HG03025 (cell line): ENCODE results near the gene TMEM82.

ENCODE experiments used
- ATAC-seq: cut with Tn5 transposase; IDR thresholded peaks from one replicate; pipeline ENCODE4 v1.9.1; 2021; ENCODE audit warnings: mild to moderate bottlenecking, moderate library complexity; ENCODE audit not compliant: unreplicated experiment, low FRiP score

TMEM82 gene

DNA sequence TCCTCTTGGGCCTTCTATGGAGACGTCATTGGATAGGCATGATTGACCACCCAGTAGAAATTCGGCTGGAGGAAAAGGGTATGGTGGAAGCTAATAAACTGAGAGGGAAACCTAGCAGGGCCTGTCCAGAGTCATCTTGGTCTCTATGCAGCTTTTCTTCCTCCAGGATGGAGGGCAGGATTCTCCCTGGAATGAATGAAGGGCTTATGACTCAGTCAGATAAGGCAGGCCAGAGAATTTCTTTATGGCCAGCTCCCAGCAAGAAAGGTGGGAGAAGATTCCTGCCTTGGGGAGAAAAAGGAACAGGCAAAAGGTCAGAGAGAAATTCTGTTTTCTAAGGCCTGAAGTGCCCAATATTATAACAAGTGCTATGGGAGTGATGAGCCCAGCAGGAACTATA is 33.4 kb downstream of the TMEM82 start:
- ATAC-seq, result no peak

DNA sequence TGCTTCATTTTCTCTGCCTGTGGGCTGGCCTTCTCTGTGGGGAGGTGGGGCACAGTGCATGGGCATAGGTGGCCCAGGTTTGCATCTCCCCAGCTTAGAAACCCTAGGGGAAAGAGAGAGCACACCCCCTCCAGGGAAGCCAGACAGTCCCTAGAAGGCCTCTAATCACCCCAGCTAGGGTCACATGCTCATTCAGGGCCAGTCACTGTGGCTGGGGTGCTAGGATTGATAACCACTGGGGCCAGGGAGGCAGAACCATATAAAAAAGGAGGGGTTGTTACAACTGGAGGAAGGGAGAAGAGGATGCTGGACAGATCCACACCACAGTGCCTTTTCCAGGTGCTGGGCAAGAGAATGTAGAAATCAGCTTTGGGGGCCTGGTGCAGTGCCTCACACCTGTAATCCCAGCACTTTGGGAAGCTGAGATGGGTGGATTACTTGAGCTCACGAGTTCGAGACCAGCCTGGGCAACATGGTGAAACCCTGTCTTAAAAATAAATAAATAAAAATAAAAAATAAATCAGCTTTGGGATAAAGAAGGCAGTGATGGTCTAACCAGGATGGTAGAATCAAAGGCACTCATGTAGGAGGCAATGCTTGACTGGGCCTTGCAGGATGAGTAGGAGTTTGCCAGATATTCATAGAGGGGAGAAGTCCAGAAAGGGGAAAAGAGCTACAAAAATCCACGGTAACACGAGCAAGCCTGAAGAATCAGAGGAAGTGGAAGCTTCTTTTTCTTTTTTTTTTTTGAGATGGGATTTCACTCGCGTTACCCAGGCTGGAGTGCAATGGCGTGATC is 35.8 kb downstream of the TMEM82 start:
- no peak for ATAC-seq

- no peak for ATAC-seq
Observed at GRCh38 chr1:15785683-15786082, 43.4 kb downstream of the TMEM82 start.

GRCh38 chr1:15786581-15786980 is 44.3 kb downstream of the TMEM82 start:
- no peak for ATAC-seq

DNA sequence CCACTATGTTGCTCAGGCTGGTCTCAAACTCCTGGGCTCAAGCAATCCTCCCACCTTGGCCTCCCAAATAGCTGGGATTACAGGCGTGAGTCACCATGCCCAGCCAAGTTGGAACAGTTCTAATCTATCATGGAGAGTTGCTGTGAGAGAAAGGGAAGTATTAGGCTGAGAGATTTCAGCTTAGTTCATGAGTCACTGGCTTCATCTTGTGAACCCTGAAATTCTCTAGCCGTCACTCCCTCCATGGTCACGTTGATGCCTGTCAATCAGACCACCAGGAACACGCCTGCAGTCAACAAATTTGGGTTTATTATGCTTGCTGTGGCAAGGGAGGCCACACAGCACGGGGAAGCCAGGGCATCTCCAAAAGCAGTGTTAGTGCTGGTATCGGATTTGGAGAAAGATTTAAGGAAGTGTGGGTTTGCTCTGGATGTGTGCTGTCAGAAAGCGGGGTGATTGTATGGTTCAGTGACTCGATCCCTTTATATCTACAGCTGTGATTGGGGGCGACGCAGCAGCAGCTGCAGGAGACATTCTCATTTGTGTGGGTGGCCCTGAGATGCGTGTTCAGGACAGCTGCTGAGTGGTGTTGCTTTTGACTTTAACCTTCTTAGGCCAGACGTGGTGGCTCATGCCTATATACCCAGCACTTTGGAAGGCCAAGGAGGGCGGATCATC is 46.5 kb downstream of the TMEM82 start:
- ATAC-seq, result no peak

DNA sequence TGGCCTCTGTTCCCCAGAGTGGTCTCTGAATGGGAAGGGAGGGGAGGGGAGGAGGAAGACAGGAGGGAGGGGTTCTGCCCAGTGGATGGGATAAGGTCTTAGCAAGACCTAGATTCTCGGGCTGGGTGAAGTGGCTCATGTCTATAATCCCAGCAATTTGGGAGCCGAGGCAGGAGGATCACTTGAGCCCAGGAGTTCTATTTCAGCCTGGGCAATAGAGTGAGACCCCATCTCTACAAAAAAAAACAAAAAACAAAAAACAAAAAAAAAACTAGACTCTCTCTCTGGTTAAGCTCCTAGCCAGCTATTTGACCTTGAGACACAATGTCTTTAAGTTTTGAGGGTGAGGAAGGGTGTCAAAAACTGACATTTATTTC is 53.8 kb downstream of the TMEM82 start:
- no peak for ATAC-seq
